Measurements from ENCODE around the gene RBPJL.

Gene RBPJL

DNA sequence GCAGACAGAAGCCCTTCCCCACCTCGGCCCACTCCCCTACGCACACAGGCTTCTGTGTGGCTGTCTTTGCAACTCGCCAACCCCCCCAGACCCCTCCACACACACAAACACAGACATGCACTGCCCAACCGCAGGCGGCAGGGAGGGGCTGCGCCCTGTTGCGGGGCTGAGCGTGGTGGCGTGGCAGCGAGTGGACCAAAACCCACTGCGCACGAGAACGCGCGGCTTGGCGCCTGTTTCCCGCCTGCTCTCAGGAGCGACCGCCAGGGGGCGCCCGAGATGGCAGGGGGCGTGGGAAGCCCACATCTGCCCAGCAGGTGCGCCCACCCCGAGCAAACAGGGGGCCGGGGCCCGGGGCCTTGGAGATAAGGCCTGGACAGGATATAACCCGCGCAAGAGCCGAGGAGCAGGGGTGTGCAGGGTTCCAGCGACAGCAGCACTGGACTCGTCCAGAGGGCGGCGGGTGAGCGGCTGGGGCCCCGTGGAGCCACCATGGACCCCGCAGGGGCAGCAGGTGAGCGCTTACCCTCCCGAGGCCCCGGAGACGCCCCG lies at the start of gene RBPJL:
Gene RBPJL, plus strand, starts transcription at position 410 of the 552 bp plus-strand sequence. Its CDS starts 83 bp downstream, at position 493.
- DNase-seq (ENCODE audit: low read depth in 1 of 2, low spot score in 1 of 2): peak; percentile 17 to 21

DNA sequence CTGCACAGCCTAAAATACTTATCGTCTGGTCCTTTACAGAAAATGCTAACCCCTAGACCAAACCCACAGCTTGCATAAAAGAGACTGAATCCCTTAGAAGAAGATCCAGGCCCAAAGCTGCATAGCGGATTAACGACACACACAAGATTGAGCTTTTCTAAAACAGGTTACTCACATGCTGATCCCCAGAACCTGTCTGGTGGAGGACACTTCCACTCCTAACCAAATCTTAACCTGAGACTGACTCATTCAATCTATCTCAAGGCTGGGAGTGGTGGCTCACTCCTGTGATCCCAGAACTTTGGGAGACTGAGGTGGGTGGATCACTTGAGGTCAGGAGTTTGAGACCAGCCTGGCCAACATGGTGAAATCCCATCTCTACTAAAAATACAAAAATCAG lies 49.5 kb upstream of the RBPJL start:
- DNase-seq (ENCODE audit: low read depth in 1 of 2, low spot score in 1 of 2): no peak

DNA sequence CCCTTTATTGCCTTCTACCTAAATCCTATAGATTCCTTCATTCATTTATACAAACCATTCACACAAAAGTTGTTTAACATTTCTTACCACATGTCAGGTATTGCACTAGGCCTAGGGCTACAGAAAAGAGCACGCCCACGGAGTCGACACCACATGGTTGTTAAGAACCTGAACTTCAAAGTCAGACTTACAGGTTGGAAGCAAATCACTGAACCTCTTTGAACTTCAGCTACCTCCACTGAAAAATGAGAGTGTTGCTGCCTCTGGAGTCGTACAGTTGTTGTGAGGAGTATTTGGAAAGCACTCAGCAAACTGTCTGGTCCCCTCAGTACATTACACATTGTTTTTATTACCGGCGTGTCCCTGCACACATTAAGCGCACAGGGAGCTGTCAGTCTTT lies 48.9 kb upstream of the RBPJL start:
- no peak for DNase-seq (ENCODE audit: low read depth in 1 of 2, low spot score in 1 of 2)

DNA sequence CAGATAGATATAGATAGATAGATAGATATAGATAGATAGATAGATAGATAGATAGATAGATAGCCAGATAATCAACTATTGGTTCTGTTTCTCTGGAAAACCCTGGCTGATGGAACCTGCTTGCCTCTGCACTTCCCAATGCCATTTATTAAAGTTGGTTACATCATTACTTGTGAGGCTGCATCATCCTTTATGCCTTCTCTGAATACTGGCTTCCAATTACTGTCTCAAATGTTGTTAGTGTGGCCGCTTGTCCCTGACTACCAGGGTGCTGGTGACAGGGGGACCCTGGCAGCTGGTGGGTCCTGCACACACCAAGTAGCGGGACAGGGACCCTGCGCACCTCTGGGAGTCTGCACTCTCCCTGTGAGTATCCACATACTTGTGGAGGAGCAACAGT lies 48.4 kb upstream of the RBPJL start:
- DNase-seq (ENCODE audit: low read depth in 1 of 2, low spot score in 1 of 2): no peak

- no peak for DNase-seq (ENCODE audit: low read depth in 1 of 2, low spot score in 1 of 2)
These were observed 48.0 kb upstream of the RBPJL start for GRCh38 chr20:45258664-45259063.

DNA sequence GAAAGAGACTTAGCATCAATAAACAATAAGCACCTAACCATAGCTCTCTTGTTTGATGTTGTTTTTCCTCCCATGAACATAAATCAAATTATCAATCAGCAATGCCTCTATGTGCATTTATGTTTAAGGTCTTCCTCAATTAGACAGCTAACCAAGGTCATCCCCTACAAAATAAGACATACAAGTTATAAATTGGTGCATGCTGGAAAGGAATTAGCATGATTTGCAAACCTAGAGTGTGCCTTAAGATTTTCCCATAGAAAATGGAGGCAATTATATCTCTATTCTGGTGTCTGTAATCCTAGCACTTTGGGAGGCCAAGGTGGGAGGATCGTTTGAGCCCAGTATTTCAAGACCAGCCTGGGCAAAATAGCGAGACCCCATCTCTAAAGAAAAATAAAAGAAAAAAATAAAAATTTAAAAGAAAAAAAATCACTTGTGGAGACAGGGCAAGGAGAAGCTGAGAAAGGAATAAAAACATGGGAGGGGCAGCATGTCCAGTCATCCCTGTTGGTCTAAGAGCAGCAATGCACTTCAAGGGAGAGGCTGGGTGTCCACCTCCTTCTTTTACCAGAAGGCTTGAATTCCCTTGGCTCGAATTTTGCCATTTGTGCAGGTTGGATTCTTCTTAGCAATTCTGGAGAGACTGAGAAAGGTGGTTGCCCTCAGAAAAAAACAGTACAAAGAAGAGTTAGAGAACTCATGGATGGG lies 42.9 kb upstream of the RBPJL start:
- no peak for DNase-seq (ENCODE audit: low read depth in 1 of 2, low spot score in 1 of 2)

- no peak for DNase-seq (ENCODE audit: low read depth in 1 of 2, low spot score in 1 of 2)
These were observed 39.7 kb upstream of the RBPJL start for GRCh38 chr20:45266977-45267376.

DNA sequence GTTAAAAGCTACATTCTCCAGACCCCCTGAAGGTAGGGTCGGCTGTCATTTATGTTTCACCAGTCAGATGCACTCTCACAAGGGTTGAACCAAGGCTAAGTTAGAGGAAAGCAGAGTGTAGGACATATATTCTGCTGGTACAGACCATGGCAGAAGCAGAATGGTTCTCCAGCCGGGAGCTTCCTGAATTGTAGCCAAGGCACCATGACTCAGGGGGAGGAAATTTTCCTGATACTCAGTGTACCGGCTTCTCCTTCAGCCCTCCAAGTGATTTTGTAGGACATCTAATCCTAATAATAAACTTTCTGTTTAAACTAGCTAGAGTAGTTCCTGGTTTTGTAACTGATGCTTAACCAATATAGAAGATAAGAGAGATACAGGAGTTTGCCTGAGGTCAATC lies 38.1 kb upstream of the RBPJL start:
- no peak for DNase-seq (ENCODE audit: low read depth in 1 of 2, low spot score in 1 of 2)

- DNase-seq (ENCODE audit: low read depth in 1 of 2, low spot score in 1 of 2): no peak
These were observed 37.6 kb upstream of the RBPJL start for GRCh38 chr20:45269056-45269455.

GRCh38 chr20:45269754-45270270 lies 36.8 kb upstream of the RBPJL start:
- no peak for DNase-seq (ENCODE audit: low read depth in 1 of 2, low spot score in 1 of 2)

GRCh38 chr20:45275338-45275737 lies 31.3 kb upstream of the RBPJL start:
- DNase-seq (ENCODE audit: low read depth in 1 of 2, low spot score in 1 of 2): no peak

DNA sequence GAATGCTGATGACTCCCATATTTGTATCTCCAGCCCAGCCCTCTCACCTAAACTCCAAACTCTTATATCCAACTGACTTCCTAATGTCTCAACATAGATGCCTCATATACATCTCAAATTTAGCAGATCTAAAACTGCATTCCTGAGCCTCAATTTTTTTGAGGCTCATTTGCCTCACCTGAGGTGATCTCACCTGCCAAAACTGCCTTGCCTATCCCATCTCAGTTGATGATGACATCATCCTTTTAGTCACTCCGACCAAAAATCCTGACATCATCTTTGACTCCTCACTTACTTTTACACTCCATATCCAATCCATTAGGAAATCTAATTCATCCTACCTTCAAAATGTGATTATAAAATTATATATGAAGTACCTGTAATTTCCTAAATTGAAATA lies 26.6 kb upstream of the RBPJL start:
- DNase-seq (ENCODE audit: low read depth in 1 of 2, low spot score in 1 of 2): no peak

DNA sequence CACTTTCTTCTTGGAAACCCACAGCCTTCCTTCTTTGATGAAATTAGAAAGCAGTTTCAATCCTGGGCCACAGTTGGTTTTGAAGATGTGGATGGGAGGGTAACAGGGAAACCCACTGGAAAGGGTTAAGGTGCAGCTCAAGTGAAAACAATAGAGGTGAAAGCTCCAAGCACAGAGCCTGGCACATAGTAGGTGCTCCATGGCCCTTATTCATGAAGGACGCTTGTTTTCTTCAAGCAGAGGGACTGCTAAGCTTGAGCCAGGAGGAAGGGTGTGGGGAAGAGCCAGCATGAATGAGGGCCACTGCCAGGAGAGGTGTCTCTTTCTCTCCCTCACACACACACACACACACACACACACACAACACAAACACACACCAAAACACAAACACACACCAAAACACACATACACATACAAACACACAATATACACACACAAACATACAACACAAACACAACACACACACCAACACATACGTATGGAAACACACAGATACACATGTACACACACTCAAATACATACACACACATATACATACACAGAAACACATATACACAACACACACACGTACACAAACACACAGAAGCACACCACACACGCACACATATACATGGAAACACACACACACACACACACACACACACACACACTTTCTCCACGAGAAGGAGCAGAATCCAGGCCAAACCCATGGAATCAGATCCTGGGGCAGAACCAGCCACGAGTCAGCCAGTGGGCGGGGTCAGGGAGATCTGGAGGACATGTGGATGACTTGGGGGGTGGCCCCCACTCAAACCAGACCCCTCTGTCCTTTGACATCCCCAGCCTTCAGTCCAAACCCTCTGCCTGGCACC lies 23.7 kb upstream of the RBPJL start:
- DNase-seq (ENCODE audit: low read depth in 1 of 2, low spot score in 1 of 2): no peak

- no peak for DNase-seq (ENCODE audit: low read depth in 1 of 2, low spot score in 1 of 2)
These were observed 23.0 kb upstream of the RBPJL start for GRCh38 chr20:45283551-45284057.

DNA sequence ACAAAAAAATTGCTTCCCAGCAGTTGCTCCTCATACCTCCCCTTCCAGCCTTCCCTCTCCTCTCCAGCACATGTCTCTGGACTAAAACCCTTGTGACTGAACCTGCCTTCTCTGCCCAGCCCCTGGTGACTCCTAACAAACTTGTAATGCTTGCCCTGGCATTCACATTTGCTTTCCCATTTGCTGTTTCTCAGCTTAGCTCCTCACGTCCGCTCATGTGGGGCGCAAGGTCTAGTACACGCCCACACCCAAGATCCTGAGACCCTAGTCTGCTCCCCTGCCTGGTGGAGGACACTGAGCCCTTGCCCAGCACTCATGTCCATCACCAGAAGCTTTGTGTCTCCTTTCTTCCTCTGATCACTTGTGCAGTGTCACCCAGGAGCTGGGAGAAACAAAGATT lies 18.3 kb upstream of the RBPJL start:
- DNase-seq (ENCODE audit: low read depth in 1 of 2, low spot score in 1 of 2): no peak

- no peak for DNase-seq (ENCODE audit: low read depth in 1 of 2, low spot score in 1 of 2)
These were observed 17.8 kb upstream of the RBPJL start for GRCh38 chr20:45288860-45289259.

GRCh38 chr20:45289942-45290676 lies 16.5 kb upstream of the RBPJL start:
- DNase-seq (ENCODE audit: low read depth in 1 of 2, low spot score in 1 of 2): no peak

- peak; percentile 26 to 63 for DNase-seq (ENCODE audit: low read depth in 1 of 2, low spot score in 1 of 2)
These were observed 15.8 kb upstream of the RBPJL start for GRCh38 chr20:45290677-45291355.

- DNase-seq (ENCODE audit: low read depth in 1 of 2, low spot score in 1 of 2): no peak
These were observed 15.1 kb upstream of the RBPJL start for GRCh38 chr20:45291526-45291925.

DNA sequence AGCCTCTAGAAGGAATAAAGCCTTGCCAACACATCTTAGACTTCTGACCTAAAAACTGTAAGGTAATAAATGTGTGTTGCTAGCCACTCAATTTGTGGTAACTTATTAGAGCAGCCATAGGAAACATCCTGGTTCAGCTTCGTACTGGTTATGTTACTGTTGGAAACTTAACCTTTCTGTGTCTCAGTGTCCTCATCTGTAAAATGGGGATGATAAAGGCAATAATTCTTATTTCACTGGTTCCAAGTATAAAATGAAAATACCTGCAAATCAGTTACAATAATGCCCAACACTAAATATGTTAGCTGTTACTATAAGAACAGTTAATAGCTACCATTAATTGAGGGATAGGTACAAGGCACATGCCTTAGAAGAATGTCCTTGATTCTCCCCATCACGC lies 14.3 kb upstream of the RBPJL start:
- DNase-seq (ENCODE audit: low read depth in 1 of 2, low spot score in 1 of 2): no peak
